HepG2 (cell line): ENCODE results near the gene KPNA3. TPM values are rescaled to one million over a fixed set of nuclear protein-coding genes. Genes with fewer than 3 reads are reported as not detected.

Experiments
- GTF3A ChIP-seq: sonication (generic); formaldehyde crosslinking; conservative IDR thresholded peaks from 2 replicates; pipeline ENCODE4 v1.4.0; 2020; ENCODE audit warnings: mild to moderate bottlenecking, missing genetic modification reagents
- MIER2 ChIP-seq: IDR thresholded peaks from 2 replicates; pipeline ENCODE4 v1.6.1; 2016; ENCODE audit warnings: missing biosample characterization, missing genetic modification reagents
- MTA3 ChIP-seq: sonication (generic); formaldehyde crosslinking; IDR thresholded peaks from 2 replicates; pipeline ENCODE4 v1.4.0; 2020; ENCODE audit warnings: missing genetic modification reagents
- NR2F2 ChIP-seq: IDR thresholded peaks from 2 replicates; pipeline ENCODE4 v1.6.1; 2012; ENCODE audit warnings: low read depth, inconsistent platforms, borderline replicate concordance
- RBM22 ChIP-seq: fragments of 200-400 bp; formaldehyde crosslinking; optimal IDR thresholded peaks from 2 replicates; pipeline ENCODE3; 2017; ENCODE audit warnings: mild to moderate bottlenecking, low read length, moderate library complexity
- REL ChIP-seq: sonication (generic); formaldehyde crosslinking; conservative IDR thresholded peaks from 2 replicates; pipeline ENCODE4 v1.8.0; 2022; ENCODE audit warnings: mild to moderate bottlenecking, missing genetic modification reagents, moderate library complexity
- RFX3 ChIP-seq: IDR thresholded peaks from 2 replicates; pipeline ENCODE4 v1.6.1; 2016; ENCODE audit warnings: missing biosample characterization, missing genetic modification reagents
- RXRA ChIP-seq: sonication (generic); formaldehyde crosslinking; IDR thresholded peaks from 2 replicates; pipeline ENCODE4 v1.5.1; 2020; ENCODE audit warnings: missing genetic modification reagents
- SMAD9 ChIP-seq: sonication (generic); formaldehyde crosslinking; IDR thresholded peaks from 2 replicates; pipeline ENCODE4 v1.5.1; 2020; ENCODE audit warnings: mild to moderate bottlenecking, missing genetic modification reagents
- TBL1XR1 ChIP-seq: fragments of 150-350 bp; IDR thresholded peaks from 2 replicates; pipeline ENCODE4 v1.6.1; 2014; ENCODE audit warnings: borderline replicate concordance, low read length; ENCODE audit not compliant: partially characterized antibody
- ZNF225 ChIP-seq: sonication (generic); formaldehyde crosslinking; IDR thresholded peaks from 2 replicates; pipeline ENCODE4 v1.4.0; 2020; ENCODE audit warnings: mild to moderate bottlenecking, missing genetic modification reagents
- ZNF446 ChIP-seq: sonication (generic); formaldehyde crosslinking; IDR thresholded peaks from 2 replicates; pipeline ENCODE4 v1.5.0; 2020; ENCODE audit warnings: mild to moderate bottlenecking, missing genetic modification reagents
- ZNF564 ChIP-seq: sonication (generic); formaldehyde crosslinking; IDR thresholded peaks from 2 replicates; pipeline ENCODE4 v1.8.1; 2023; ENCODE audit warnings: mild to moderate bottlenecking, missing genetic modification reagents
- ZZZ3 ChIP-seq: sonication (generic); formaldehyde crosslinking; IDR thresholded peaks from 2 replicates; pipeline ENCODE4 v1.4.0; 2020; ENCODE audit warnings: missing genetic modification reagents, mild to moderate bottlenecking, borderline replicate concordance
- polyA plus RNA-seq, 8 experiments: library from polyadenylated mRNA; depleted of rRNA in 3 of 8; stranded (reverse) in 7 of 8; unstranded in 1 of 8; fragments of >200 nt; fragmentation: Illumina TruSeq in 4 of 8; extraction: Trizol in 4 of 8; gene quantifications; 2 replicates each; pipeline versions ENCODE4 v1.2.1 to v1.2.3, GENCODE V29; 2011 to 2016; ENCODE audit warnings: low read depth in 4 of 8, missing spikeins in 1 of 8, mixed read lengths in 1 of 8; ENCODE audit not compliant: insufficient read depth in 1 of 8
- total RNA-seq, 5 experiments: library from RNA; depleted of rRNA; stranded (reverse); fragments of >200 nt; fragmentation: Illumina TruSeq; extraction: Trizol; gene quantifications; 2 replicates each; pipeline ENCODE4 v1.2.3, GENCODE V29; 2016; ENCODE audit warnings: low read depth in 1 of 5
- TF ChIP-seq, protein P1 (sequence below): sonication (generic); formaldehyde crosslinking; IDR thresholded peaks from 2 replicates; pipeline ENCODE4 v1.5.0; 2020; ENCODE audit warnings: mild to moderate bottlenecking, missing genetic modification reagents
- TF ChIP-seq, protein P2 (sequence below): sonication (generic); formaldehyde crosslinking; IDR thresholded peaks from 2 replicates; pipeline ENCODE4 v1.4.0; 2020; ENCODE audit warnings: missing genetic modification reagents
- TF ChIP-seq, protein P3 (sequence below): sonication (generic); formaldehyde crosslinking; IDR thresholded peaks from 2 replicates; pipeline ENCODE4 v1.4.0; 2020; ENCODE audit warnings: missing genetic modification reagents, mild to moderate bottlenecking, borderline replicate concordance
- TF ChIP-seq, protein P4 (sequence below): sonication (generic); formaldehyde crosslinking; IDR thresholded peaks from 2 replicates; pipeline ENCODE4; 2020; ENCODE audit warnings: missing genetic modification reagents, mild to moderate bottlenecking, borderline replicate concordance

The KPNA3 gene
- total and polyA plus RNA-seq, 2 of the 13 experiments (the other 11 are each of a cell fraction or from before 2014, with no cell fraction given): 13.0 to 28.9 TPM

DNA sequence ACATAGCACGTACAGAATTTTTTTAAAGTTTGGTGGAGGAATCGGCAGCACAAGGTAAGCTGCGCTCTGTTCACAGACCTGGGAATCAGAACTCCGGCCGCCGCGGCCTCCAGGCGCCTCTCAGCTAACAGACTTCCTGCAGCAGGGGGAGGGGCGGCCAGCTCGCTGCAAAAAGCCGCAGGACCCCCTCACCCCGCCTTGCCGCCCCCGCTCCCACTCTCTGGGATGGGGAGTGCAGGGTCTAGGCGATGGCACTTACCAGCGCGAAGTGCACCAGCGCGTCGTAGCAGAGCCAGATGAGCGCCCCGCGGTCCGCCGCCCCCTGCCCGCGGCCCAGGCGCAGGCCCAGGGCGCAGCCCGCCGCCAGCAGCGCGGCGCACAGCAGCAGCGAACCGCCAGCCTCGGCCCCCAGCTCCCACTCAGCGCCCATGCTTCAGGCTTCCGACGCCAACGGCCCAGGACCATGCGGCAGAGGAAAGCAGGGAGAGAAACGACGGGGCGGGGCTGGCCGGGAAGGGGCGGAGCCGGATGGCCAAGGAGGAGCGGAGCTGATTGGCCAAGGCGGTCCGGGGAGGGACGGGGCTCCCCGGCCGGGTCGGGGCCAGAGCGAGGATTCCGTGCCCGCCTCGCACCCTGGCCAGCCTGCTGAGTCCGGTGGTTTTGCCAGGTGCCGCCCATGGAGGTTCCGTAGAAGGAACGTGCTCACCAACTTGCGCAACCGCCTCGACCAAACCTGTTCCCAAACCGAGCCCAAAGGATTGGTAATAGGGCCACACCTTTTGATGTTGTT lies 101.3 kb downstream of the KPNA3 start, which contains the start of gene EBPL (continued):
- TF ChIP-seq, protein P1, sequence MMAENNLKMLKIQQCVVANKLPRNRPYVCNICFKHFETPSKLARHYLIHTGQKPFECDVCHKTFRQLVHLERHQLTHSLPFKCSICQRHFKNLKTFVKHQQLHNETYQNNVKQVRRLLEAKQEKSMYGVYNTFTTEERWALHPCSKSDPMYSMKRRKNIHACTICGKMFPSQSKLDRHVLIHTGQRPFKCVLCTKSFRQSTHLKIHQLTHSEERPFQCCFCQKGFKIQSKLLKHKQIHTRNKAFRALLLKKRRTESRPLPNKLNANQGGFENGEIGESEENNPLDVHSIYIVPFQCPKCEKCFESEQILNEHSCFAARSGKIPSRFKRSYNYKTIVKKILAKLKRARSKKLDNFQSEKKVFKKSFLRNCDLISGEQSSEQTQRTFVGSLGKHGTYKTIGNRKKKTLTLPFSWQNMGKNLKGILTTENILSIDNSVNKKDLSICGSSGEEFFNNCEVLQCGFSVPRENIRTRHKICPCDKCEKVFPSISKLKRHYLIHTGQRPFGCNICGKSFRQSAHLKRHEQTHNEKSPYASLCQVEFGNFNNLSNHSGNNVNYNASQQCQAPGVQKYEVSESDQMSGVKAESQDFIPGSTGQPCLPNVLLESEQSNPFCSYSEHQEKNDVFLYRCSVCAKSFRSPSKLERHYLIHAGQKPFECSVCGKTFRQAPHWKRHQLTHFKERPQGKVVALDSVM: no peak
- TF ChIP-seq ZNF225 (CRISPR knock-in tag): 0 out of 2 replicates have a peak, but pooled peaks have one; percentile 26
- TF ChIP-seq ZNF564 (CRISPR knock-in tag): no peak
- TF ChIP-seq, protein P2, sequence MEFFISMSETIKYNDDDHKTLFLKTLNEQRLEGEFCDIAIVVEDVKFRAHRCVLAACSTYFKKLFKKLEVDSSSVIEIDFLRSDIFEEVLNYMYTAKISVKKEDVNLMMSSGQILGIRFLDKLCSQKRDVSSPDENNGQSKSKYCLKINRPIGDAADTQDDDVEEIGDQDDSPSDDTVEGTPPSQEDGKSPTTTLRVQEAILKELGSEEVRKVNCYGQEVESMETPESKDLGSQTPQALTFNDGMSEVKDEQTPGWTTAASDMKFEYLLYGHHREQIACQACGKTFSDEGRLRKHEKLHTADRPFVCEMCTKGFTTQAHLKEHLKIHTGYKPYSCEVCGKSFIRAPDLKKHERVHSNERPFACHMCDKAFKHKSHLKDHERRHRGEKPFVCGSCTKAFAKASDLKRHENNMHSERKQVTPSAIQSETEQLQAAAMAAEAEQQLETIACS (CRISPR knock-in tag): peak; percentile 30
- TF ChIP-seq MIER2 (CRISPR knock-in tag): no peak
- TF ChIP-seq RFX3 (CRISPR knock-in tag): no peak
- no peak for TF ChIP-seq SMAD9 (CRISPR knock-in tag)
- TF ChIP-seq, protein P3, sequence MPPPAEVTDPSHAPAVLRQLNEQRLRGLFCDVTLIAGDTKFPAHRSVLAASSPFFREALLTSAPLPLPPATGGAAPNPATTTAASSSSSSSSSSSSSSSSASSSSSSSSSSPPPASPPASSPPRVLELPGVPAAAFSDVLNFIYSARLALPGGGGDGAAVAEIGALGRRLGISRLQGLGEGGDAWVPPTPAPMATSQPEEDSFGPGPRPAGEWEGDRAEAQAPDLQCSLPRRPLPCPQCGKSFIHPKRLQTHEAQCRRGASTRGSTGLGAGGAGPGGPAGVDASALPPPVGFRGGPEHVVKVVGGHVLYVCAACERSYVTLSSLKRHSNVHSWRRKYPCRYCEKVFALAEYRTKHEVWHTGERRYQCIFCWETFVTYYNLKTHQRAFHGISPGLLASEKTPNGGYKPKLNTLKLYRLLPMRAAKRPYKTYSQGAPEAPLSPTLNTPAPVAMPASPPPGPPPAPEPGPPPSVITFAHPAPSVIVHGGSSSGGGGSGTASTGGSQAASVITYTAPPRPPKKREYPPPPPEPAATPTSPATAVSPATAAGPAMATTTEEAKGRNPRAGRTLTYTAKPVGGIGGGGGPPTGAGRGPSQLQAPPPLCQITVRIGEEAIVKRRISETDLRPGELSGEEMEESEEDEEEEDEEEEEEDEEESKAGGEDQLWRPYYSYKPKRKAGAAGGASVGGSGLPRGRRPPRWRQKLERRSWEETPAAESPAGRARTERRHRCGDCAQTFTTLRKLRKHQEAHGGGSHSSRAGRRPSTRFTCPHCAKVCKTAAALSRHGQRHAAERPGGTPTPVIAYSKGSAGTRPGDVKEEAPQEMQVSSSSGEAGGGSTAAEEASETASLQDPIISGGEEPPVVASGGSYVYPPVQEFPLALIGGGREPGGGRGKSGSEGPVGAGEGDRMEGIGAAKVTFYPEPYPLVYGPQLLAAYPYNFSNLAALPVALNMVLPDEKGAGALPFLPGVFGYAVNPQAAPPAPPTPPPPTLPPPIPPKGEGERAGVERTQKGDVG (CRISPR knock-in tag): no peak; the same call in 1 of the 2 replicates
- 0 out of 2 replicates have a peak, but pooled peaks have one; percentile 20 for TF ChIP-seq ZNF446 (CRISPR knock-in tag)
- TF ChIP-seq RXRA (CRISPR knock-in tag): no peak; the same call in 1 of the 2 replicates
- TF ChIP-seq ZZZ3 (CRISPR knock-in tag): no peak; the same call in 1 of the 2 replicates
- TF ChIP-seq REL (CRISPR knock-in tag): no peak; the same call in 1 of the 2 replicates
- TF ChIP-seq MTA3 (CRISPR knock-in tag): no peak
- no peak for TF ChIP-seq GTF3A (CRISPR knock-in tag)
- TF ChIP-seq NR2F2: no peak
- TF ChIP-seq TBL1XR1: no peak
- no peak for TF ChIP-seq RBM22
- TF ChIP-seq, protein P4, sequence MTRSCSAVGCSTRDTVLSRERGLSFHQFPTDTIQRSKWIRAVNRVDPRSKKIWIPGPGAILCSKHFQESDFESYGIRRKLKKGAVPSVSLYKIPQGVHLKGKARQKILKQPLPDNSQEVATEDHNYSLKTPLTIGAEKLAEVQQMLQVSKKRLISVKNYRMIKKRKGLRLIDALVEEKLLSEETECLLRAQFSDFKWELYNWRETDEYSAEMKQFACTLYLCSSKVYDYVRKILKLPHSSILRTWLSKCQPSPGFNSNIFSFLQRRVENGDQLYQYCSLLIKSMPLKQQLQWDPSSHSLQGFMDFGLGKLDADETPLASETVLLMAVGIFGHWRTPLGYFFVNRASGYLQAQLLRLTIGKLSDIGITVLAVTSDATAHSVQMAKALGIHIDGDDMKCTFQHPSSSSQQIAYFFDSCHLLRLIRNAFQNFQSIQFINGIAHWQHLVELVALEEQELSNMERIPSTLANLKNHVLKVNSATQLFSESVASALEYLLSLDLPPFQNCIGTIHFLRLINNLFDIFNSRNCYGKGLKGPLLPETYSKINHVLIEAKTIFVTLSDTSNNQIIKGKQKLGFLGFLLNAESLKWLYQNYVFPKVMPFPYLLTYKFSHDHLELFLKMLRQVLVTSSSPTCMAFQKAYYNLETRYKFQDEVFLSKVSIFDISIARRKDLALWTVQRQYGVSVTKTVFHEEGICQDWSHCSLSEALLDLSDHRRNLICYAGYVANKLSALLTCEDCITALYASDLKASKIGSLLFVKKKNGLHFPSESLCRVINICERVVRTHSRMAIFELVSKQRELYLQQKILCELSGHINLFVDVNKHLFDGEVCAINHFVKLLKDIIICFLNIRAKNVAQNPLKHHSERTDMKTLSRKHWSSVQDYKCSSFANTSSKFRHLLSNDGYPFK (CRISPR knock-in tag): 0 out of 2 replicates have a peak, but pooled peaks have one; percentile 60
